Hematopoietic multipotent progenitor cell (in vitro differentiated cells): Measurements from ENCODE around the gene GOLGB1. TPM values are rescaled to one million over a fixed set of nuclear protein-coding genes. Genes with fewer than 3 reads are reported as not detected.
"Not testable (repeated sequence)": the region's sequence is repeated elsewhere in the genome, so short reads cannot be mapped to it uniquely, and the experiment has no call there.

Source experiments
- DNase-seq, 3 donors: peaks; one replicate each; pipeline ENCODE4 v3.0.0-alpha.2; 2011 to 2015; ENCODE audit warnings: low read depth in 2 of 3, low spot score in 2 of 3
- total RNA-seq: library from RNA; depleted of rRNA; stranded (reverse); fragments of >200 nt; gene quantifications from one replicate; pipeline ENCODE4 v1.2.3, GENCODE V29; 2012

The GOLGB1 gene
- total RNA-seq, 1 donor: 8.6 TPM

GRCh38 chr3:121748680-121749275, 763 bp downstream of the GOLGB1 start:
- peak in 1 of 3 donors; percentile 58 for DNase-seq

- no peak for DNase-seq
These were observed 1.6 kb downstream of the GOLGB1 start for GRCh38 chr3:121747976-121748375.

GRCh38 chr3:121743106-121743505, 6.4 kb downstream of the GOLGB1 start:
- not testable (repeated sequence) for DNase-seq

DNA sequence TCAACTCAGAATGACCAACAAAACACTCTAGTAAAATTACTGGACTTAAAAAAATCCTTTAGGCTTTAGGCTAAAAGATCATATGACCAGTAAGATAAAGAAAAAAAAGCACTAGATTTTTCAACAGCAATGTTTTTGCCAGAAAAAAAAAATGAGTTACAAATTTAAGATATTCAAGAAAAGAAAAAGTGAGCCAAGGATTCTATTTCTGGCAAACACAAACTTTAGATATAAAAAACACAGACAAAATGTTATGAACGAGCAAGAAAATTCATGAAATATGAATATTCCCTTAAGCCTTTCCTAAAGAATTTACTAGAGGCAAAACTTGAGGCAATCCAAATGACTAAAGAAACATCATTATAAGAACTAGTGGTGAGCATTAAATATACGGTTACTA, 8.6 kb downstream of the GOLGB1 start:
- DNase-seq: no peak

GRCh38 chr3:121739902-121740301, 9.6 kb downstream of the GOLGB1 start:
- DNase-seq: peak in 1 of 3 donors; percentile 21

GRCh38 chr3:121737644-121738043, 11.9 kb downstream of the GOLGB1 start:
- DNase-seq: no peak

GRCh38 chr3:121736112-121736511, 13.4 kb downstream of the GOLGB1 start:
- DNase-seq: no peak

DNA sequence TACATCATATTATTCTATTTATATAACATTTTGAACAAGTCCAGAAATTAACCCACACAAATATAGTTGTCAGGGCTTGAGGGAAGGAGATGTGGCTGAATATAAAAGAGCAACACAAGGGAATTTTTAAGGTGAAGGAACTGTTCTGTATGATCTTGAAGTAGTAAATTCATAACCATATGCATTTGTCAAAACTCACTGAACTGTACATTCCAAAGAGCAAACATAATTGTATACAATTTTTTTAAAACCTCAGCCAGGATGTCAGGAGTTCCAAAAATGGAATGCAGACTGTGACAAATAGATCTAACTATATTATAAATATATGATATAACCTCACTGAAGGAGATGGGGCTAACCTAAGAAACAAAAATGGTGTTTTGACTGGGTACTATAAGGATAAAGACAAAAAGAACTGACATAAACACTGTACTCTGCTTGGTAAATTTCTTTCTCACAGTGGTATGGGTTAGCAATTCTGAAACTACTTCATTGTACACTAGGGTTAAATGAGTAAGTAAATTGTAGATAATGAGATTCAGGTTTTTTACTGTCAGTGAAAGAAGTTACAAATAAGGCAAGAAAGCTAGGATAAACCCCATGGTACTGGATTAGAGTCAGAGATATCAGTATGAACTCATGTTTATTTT, 14.4 kb downstream of the GOLGB1 start:
- no peak for DNase-seq

- no peak for DNase-seq
These were observed 18.4 kb downstream of the GOLGB1 start for GRCh38 chr3:121730940-121731687.

GRCh38 chr3:121724130-121724529, 25.4 kb downstream of the GOLGB1 start:
- DNase-seq: peak in 2 of 3 donors; percentile 26 to 57

DNA sequence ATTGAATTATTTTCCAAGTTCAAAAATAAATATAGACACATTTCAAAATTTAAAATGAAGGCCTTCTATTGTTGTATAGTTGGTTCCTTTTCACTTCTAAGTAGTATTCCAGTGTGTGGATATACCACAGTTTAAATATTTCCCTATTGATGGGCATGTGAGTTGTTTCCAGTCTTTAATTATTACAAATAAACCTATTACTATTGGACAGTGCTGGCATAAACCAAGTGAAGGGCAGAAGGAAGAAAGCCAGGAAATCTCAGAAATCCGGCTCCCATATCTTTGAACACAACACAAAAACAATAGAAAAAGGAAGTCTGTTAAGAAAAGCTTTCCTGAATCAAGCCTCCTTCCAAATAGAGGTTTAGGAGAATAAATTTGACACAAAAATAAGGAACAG, 26.1 kb downstream of the GOLGB1 start:
- DNase-seq: no peak

- no peak for DNase-seq
These were observed 27.1 kb downstream of the GOLGB1 start for GRCh38 chr3:121722411-121722810.

DNA sequence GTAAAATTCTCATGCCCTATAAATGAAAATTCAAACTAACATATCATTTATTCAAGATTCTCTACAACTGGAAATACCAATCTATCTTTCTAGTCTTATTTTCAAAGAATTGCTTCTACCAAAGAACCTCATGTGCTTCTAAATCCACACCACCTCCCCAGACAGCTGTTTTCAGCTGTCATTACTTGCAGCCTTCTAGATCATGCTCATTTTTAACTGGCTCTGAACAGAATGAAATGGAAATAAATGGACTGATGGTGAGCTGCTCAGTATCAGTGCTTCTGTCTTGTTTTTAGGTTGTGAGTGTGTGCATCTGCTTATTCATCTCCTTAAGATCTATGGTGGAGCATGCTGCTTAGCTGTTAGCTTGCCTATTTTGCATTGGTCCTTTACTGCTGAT, 29.4 kb downstream of the GOLGB1 start:
- no peak for DNase-seq

DNA sequence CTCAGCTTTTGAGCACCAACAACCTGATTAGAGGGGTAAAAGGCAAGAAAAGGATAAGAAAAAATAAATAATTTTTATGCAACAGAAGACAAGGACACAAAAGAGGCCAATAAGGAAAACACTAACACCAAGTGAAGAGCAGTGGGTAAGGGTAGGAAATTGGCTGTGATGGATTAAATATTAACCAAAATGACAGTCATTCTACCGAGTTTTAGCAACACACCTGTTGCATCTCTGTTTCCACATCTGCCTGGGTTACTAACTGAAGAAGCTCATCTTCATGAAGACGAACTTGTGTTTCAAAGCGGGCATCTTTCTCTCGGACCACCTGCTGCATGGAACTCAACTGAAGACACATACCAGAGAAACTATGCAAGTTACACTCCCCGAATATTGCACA, 30.1 kb downstream of the GOLGB1 start:
- DNase-seq: no peak

- no peak for DNase-seq
These were observed 31.2 kb downstream of the GOLGB1 start for GRCh38 chr3:121718205-121718846.

DNA sequence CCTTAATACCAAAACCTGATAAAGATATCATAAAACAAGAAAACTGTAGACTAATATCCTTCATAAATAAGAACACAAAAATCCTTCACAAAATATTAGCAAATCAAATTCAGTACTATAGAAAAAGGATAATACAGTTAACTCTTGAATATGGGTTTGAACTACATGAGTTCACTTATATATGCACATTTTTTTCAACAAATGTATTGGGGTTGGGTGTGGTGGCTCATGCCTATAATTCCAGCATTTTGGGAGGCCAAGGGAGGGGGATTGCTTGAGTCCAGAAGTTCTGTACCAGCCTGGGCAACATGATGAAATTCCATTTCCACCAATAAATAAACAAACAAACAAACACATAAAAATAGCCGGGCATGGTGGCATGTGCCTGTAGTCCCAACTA, 39.2 kb downstream of the GOLGB1 start:
- DNase-seq: no peak

DNA sequence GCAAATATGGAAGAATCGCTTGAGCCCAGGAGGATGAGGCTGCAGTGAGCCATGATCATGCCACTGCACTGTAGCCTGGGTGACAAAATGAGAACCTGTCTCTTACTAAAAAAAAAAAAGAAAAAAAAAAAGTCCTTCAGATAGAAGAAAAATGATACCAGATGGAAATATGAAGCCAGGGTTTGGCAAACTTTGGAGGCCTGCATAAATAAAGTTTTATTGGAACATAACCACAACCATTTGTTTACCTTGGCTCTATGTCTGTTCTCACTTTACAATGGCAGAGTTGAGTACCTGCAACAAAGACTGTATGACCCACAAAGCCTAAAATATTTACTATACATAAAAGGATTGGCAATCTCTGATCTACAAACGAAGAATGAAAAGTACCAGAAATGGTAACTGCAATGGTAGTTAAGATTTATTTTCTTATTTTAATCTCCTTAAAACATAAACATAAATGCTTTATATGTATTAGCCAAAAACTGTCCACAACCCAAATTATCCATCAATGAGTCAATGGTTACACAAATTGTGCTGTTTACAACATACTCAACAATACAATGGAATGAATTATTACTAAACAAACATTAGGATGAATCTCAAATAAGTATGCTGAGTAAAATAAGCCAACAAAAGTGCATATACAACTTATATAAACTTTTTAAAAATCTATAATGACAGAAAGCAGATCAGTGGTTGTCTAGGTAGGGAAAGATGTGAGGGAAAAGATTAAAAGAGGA, 41.8 kb downstream of the GOLGB1 start:
- DNase-seq: no peak

- DNase-seq: no peak
These were observed 44.0 kb downstream of the GOLGB1 start for GRCh38 chr3:121705541-121705940.

GRCh38 chr3:121703973-121704372, 45.6 kb downstream of the GOLGB1 start:
- no peak for DNase-seq

DNA sequence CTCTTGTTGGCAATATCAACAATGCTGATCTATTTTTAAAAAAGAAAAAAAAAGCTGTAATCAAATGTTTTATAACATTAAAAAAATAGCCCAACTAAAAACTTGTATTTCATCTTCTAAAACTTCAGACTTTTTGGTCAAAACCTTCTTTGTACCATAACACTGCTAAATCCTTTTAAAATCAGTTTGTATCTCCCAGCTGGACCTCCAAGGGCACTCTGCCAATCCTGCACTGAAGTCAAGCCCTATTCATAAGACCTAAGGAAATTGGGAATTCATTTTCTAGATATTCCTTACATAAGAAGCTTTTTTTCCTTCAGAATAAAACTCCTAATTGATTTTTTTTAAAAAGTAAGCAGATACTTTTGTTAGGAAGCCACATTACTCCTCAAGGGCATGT, 50.6 kb downstream of the GOLGB1 start:
- DNase-seq: no peak

GRCh38 chr3:121698476-121698875, 51.1 kb downstream of the GOLGB1 start:
- DNase-seq: no peak
